HG03280 (cell line): ENCODE results near the gene ZNF654.

Experiments
- ATAC-seq: cut with Tn5 transposase; IDR thresholded peaks from one replicate; pipeline ENCODE4 v1.9.1; 2021; ENCODE audit warnings: mild to moderate bottlenecking, moderate library complexity; ENCODE audit not compliant: unreplicated experiment

ZNF654 gene

GRCh38 chr3:88191872-88192409 lies 132.9 kb downstream of the ZNF654 start:
- ATAC-seq: no peak

DNA sequence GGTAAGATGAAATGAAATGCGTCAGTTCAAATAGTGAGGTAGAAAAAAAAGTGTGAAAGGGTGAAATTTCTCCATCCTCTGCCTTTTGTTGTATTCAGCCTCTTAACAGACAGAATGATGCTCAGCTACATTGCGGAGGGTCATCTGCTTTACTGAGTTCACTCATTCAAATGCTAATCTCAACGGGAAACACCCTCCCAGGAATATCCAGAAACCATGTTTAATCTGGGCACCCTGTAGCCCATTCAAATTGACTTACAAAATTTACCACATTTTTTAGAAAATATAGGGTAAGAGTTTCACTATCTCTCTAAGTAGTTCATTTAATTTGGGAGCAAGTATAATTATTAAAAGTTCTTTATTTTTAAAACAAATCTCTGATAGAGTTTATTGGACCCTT lies 133.6 kb downstream of the ZNF654 start:
- ATAC-seq: no peak
